T1000 (cell line): ENCODE data around the gene FIG4.
A peak's percentile ranks its signal among the peaks of the same experiment; 100 is the strongest.
"Not testable (repeated sequence)": the region's sequence is repeated elsewhere in the genome, so short reads cannot be mapped to it uniquely, and the experiment has no call there.

Experiments
- DNase-seq: peaks from one replicate; lab custom pipeline; 2025; ENCODE audit warnings: mixed read lengths; lab: John Stamatoyannopoulos, UW

Gene FIG4

DNA sequence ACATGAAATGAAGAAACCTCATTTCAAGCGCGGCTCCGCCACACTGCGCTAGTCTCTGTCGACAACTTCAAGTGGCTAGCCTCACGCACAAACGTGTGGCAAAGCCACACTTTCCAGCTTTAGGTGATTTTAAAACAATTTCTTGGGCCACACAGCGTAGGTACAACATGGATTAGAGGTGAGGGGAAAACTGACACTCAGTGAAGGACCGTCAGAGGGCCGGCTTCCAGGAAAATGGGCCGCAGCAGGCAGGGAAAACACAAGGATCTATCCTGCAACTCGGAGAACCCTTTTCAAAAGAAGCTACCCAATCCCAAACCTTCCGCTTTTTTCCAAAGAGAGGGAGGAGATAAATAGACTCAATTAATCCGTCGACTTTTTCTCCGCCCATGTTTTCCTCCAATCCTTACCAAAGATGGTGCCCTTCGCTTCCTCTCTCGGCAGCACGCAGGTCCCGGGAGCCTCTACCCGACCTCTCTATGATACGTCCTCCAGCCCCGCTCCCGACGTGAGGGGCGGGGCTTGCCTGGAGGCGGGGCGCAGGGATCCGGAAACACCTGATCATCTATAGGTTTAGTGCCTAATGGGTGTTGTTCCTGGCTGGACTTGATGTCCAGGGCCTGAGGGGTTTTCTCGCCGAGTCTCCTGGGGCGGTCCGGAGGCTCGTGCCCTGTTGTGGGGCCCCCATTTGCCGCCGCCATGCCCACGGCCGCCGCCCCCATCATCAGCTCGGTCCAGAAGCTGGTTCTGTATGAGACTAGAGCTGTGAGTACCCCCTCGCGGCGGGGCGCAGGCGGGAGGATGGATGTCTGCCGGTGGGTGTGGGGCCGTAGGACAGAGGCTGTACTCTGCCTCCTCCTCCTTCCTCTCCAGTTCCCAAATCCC, at the start of gene FIG4, which contains the start of gene AK9:
Gene FIG4, plus strand, starts transcription at position 560 of the 885 bp plus-strand sequence. Its CDS starts 140 bp downstream, at position 700.
Gene AK9, minus strand, starts transcription at position 466 of the 885 bp plus-strand sequence. CDS start 15,457 bp downstream, outside the sequence.
- DNase-seq: peak; percentile 86

GRCh38 chr6:109644131-109644530, 47.0 kb upstream of the FIG4 start:
- DNase-seq: no peak

DNA sequence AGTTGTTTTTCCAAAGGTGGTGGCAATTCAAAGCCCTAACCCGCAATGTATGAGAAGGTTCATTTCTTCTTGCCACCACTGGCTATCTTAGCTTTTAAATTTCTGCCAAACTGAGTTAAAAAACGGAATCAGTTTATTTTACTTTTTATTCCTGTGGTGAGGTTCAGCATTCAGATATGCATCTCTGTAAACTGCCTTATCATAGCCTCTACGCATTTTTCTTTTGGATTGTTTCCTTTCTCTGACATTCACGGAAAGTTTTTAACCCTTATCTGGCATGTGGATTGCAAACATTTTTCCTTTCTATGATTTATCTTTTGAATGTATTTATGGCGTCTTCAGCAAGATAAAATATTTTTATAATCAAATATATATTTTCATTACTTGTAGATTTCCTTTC, 37.8 kb upstream of the FIG4 start:
- DNase-seq: no peak

DNA sequence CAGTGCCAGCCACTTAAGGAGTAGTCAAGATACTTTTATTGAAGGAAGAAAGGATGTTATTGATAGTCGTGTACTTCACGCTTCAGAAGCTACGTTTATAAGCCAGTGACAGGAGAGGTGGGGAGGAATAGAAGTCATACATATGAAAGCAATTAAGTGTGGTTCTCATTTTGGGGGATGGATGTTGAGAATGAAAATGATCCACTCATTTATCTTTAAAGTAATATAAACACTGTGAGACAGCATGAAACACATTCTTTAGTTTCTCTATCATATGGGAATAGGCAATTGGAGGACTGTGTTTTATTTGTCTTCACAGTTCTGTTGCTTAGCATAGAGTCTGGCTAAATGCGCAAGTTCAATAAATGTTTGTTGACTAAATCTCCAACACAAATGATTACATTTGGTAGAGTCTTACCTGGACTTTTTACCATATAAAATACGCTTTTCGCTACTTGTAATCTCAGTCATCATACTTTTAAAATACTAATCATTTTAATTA, 35.3 kb upstream of the FIG4 start:
- DNase-seq: no peak

GRCh38 chr6:109660526-109661320, 30.4 kb upstream of the FIG4 start:
- DNase-seq: no peak

- no peak for DNase-seq
These were observed 28.9 kb upstream of the FIG4 start for GRCh38 chr6:109662192-109662591.

DNA sequence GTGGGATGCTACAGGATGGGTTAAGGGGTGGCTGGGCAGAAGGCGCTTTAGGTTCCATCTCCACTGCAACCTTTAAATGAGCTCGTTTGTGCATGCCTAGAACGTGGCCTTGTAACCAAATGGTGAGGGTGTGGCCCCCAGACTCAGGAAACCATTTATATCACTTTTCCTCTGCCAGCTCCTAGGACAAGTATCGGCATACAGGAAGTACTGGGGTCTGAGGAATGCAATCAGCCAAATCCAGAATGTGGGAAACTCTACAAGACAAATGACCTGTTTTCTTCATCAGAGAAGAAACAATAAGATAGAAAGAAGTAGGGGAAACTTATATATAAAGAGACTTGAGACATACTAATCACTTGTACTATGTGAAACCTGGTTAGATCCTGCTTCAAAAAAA, 21.3 kb upstream of the FIG4 start:
- no peak for DNase-seq

- DNase-seq: no peak
These were observed 19.4 kb upstream of the FIG4 start for GRCh38 chr6:109671733-109672132.

GRCh38 chr6:109672175-109672574, 18.9 kb upstream of the FIG4 start:
- DNase-seq: no peak

DNA sequence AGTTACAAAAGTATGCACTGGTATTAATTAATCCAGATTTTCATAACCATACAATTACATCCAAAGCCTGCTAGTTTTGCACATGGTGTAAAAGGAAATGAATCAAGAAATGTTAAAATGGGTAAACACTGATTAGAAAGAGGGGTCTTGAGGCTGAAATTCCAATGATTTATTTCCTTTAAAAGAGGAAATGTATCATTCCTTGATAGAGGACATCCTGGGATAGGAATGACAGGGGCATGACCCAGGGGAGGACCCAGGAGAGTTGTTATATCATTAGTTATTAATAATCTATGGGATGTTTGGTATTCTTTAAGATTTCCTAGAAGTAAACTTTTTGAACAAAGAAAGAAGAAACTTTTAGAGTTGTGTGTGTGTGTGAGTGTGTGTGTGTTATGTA, 18.3 kb upstream of the FIG4 start:
- DNase-seq: no peak

GRCh38 chr6:109676724-109677123, 14.4 kb upstream of the FIG4 start:
- DNase-seq: no peak

GRCh38 chr6:109678240-109678639, 12.9 kb upstream of the FIG4 start:
- DNase-seq: no peak

DNA sequence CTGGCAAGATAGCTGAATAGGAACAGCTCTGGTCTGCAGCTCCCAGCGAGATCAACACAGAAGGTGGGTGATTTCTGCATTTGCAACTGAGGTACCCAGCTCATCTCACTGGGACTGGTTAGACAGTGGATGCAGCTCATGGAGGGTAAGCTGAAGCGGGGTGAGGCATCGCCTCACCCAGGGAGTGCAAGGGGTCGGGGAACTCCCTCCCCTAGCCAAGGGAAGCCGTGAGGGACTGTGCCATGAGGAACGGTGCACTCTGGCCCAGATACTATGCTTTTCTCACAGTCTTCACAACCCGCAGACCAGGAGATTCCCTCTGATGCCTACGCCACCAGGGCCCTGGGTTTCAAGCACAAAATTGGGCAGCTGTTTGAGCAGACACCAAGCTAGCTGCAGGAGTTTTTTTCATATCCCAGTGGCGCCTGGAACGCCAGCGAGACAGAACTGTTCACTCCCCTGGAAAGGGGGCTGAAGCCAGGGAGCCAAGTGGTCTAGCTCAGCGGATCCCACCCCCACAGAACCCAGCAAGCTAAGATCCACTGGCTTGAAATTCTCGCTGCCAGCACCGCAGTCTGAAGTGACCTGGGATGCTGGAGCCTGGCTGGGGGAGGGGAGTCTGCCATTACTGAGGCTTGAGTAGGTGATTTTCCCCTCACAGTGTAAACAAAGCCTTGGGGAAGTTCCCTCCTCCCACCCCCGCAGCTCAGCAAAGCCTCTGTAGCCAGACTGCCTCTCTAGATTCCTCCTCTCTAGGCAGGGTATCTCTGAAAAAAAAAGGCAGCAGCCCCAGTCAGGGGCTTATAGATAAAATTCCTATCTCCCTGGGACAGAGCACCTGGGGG, 12.2 kb upstream of the FIG4 start:
- not testable (repeated sequence) for DNase-seq

DNA sequence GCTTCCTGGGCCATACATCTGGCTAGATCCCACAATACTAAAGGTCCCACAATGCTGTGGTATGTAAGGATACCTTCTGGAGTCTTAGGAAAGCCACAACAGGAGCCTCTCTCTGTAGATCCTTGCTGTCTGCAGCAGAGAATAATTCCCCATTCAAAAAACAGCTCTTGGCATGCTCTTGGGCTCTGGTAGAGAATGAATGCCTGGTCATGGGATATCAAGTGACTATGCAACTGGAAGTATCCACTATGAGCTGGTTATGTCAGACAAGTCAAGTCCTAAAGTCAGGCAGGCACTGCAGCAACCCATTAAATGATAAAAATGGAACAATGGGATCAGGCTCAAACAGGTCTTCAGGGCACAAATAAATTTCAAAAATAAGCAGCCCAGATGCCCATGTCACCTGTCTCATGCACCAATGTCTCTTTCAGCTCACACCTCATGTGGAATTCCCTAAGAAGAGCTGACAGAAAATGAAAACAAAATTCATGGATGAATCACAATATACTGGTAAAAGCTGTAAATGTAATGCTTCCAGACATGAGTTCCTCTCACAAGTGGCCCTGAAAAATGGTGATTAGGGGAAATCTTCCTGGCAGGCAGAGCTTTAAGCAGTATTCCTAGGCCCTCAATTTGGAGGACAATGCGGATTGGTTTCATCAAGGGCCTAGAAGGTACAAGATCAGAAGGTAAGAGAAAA, 4.4 kb upstream of the FIG4 start:
- DNase-seq: no peak

- DNase-seq: peak; percentile 67
These were observed 3.8 kb upstream of the FIG4 start for GRCh38 chr6:109687271-109687761.

DNA sequence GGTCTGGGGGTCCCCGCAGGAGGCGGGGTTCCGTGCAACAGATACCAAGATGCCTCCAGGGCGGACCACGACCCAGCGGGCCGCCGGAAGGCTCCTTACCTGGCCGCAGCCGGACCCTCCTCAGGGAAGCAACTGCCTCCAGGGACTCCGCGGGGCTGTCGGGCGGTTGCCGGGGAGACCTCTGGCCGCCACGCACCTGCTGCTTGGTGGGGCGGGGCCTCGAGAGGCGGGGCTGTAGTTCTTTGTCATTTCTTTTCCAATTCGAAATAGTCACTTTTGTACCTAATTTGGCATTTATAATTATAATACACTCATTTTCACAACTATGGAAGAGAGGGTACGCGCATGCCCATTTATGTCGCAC, 741 bp upstream of the FIG4 start:
- DNase-seq: no peak

- no peak for DNase-seq
These were observed 2.0 kb downstream of the FIG4 start for GRCh38 chr6:109693111-109693510.

DNA sequence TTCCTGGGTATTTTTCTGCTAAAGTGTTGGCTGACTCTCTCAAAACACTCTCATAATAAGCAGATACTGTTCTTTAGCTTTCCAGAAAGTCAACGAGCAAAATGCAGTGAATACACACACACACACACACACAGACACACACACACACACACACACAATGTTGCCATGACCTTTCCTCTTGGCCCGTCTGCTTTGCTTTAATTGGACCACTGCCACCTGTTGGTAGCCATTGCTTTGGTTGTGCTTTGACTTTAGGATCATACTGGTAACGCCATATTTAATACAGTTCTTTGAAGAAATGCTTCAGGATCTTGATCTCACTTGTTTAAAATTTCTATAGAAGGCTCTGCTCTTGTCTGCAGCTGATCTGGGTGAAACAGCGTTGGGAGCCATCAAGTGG, 4.4 kb downstream of the FIG4 start:
- DNase-seq: no peak

DNA sequence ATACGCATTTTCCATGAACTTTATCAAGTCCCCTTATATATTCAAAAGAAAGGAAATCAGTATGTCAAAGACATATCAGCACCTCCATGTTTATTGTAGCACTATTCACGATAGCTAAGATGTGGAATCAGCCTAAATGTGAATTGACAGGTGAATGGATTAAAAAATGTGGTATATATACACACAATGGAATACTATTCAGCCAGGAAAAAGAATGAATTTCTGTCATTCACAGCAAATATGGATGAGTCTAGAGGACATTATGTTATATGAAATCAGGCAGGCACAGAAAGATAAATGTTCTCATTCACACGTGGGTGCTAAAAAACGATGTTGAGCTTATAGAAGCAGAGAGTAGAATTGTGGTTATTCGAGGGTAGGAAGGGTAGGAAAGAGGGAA, 5.3 kb downstream of the FIG4 start:
- DNase-seq: no peak

- DNase-seq: no peak
These were observed 10.1 kb downstream of the FIG4 start for GRCh38 chr6:109701221-109701620.

DNA sequence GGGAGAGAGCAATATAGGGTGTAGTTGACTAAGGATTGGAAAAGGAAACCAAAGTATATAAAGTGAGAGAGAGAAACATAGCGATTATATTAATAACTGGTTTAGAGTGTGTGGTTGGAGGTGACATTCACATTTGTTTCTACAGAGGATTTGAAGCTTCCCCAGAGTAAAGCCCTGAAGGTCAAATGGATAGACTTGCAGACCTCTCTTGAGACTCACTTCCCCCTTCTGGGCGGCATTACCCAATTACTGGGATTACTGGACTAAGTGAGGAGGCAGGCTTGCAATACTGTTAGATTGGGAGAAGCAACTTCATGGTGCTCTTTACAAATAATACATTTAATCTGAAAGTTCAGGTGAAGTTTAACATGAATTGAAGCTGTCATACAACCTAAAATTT, 10.7 kb downstream of the FIG4 start:
- no peak for DNase-seq
